HUDEP-2 (cell line): ENCODE results near the gene PIK3R3.
"Not testable (repeated sequence)": the region's sequence is repeated elsewhere in the genome, so short reads cannot be mapped to it uniquely, and the experiment has no call there.

Source experiments
- DNase-seq, 76 experiments: peaks; one replicate each; lab custom pipeline; 2025; ENCODE audit not compliant: unreplicated experiment in 76 of 76; lab: John Stamatoyannopoulos, UW

The PIK3R3 gene

GRCh38 chr1:46114925-46115603 is 17.4 kb downstream of the PIK3R3 start:
- no peak for DNase-seq

GRCh38 chr1:46113948-46114347 is 18.5 kb downstream of the PIK3R3 start:
- no peak for DNase-seq

GRCh38 chr1:46112108-46112507 is 20.3 kb downstream of the PIK3R3 start:
- no peak for DNase-seq

- DNase-seq: no peak
Observed at GRCh38 chr1:46110521-46110920, 21.9 kb downstream of the PIK3R3 start.

GRCh38 chr1:46102769-46103476 is 29.5 kb downstream of the PIK3R3 start:
- no peak for DNase-seq

GRCh38 chr1:46099215-46099614 is 33.2 kb downstream of the PIK3R3 start:
- DNase-seq: no peak

- DNase-seq: no peak
Observed at GRCh38 chr1:46098027-46098712, 34.3 kb downstream of the PIK3R3 start.

- no peak for DNase-seq
Observed at GRCh38 chr1:46097149-46097472, 35.3 kb downstream of the PIK3R3 start.

- no peak for DNase-seq
Observed at GRCh38 chr1:46096269-46097148, 35.9 kb downstream of the PIK3R3 start.

GRCh38 chr1:46095110-46095509 is 37.3 kb downstream of the PIK3R3 start:
- DNase-seq: not testable (repeated sequence)

GRCh38 chr1:46094471-46095005 is 37.9 kb downstream of the PIK3R3 start:
- DNase-seq: no peak

- DNase-seq: not testable (repeated sequence)
Observed at GRCh38 chr1:46093832-46094231, 38.6 kb downstream of the PIK3R3 start.

- no peak for DNase-seq
Observed at GRCh38 chr1:46087891-46088290, 44.5 kb downstream of the PIK3R3 start.

- DNase-seq: no peak
Observed at GRCh38 chr1:46086576-46086975, 45.9 kb downstream of the PIK3R3 start.

- no peak for DNase-seq
Observed at GRCh38 chr1:46084553-46085451, 47.6 kb downstream of the PIK3R3 start.

GRCh38 chr1:46083579-46083978 is 48.9 kb downstream of the PIK3R3 start:
- no peak for DNase-seq

GRCh38 chr1:46081619-46082018 is 50.8 kb downstream of the PIK3R3 start:
- DNase-seq: no peak

- no peak for DNase-seq
Observed at GRCh38 chr1:46081206-46081605, 51.2 kb downstream of the PIK3R3 start.

- no peak for DNase-seq
Observed at GRCh38 chr1:46080257-46080656, 52.2 kb downstream of the PIK3R3 start.

- DNase-seq: no peak
Observed at GRCh38 chr1:46077644-46078043, 54.8 kb downstream of the PIK3R3 start.
